Mammary epithelial cell (primary cell): ENCODE data around the gene ZNF229.

Experiments used
- CTCF ChIP-seq, 2 donors: IDR thresholded peaks in 1 of 2; conservative IDR thresholded peaks in 1 of 2; 2 replicates each; pipeline ENCODE4 v1.5.1; 2011 to 2012; ENCODE audit warnings: inconsistent platforms in 2 of 2, low read length in 2 of 2, mild to moderate bottlenecking in 2 of 2, control low read depth in 1 of 2, low read depth in 1 of 2; ENCODE audit not compliant: insufficient read depth in 1 of 2; ENCODE audit errors: extremely low read depth in 1 of 2
- EZH2 ChIP-seq: IDR thresholded peaks from 2 replicates; pipeline ENCODE4 v1.6.1; 2012; ENCODE audit warnings: low read length, inconsistent platforms, borderline replicate concordance

DNA sequence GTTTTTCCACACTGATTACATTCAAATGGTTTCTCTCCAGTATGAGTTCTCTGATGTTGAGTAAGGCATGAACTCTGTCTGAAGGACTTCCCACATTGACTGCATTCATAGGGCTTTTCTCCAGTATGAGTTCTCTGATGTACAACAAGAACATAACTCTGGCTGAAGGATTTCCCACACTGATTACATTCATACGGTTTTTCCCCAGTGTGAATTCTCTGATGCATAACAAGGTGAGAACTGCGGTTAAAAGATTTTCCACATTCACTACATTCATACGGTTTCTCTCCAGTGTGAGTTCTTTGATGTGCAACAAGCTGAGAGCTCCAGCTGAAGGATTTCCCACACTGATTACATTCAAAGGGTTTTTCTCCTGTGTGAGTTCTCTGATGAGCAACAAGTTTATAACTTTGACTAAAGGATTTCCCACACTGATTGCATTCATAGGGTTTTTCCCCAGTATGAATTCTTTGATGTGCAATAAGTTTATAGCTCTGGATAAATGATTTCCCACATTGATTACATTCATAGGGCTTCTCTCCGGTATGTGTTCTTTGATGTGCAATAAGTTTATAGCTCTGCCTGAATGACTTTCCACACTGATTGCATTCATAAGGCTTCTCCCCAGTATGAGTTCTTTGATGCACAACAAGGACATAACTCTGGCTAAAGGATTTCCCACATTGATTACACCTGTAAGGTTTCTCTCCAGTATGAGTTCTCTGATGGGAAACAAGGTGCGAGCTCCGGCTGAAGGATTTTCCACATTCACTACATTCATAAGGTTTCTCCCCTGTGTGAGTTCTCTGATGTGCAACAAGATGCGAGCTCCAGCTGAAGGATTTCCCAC, 28.5 kb upstream of the ZNF229 start:
- TF ChIP-seq CTCF (conservative IDR thresholded peaks at IDR 0.05 in 1 of 2, IDR thresholded peaks at IDR 0.05 in 1 of 2; ENCODE audit: extremely low read depth in 1 of 2, insufficient read depth in 1 of 2, low read depth in 1 of 2, low read length in 2 of 2) (no peak), EZH2 (no peak)
